T-helper 2 cell (primary cell): ENCODE data around the gene SH2D3A.

Experiments
- DNase-seq, 5 experiments: peaks; one replicate each; pipeline versions ENCODE4 v3.0.0 to v3.0.0-alpha.2; 2012 to 2022

SH2D3A gene

DNA sequence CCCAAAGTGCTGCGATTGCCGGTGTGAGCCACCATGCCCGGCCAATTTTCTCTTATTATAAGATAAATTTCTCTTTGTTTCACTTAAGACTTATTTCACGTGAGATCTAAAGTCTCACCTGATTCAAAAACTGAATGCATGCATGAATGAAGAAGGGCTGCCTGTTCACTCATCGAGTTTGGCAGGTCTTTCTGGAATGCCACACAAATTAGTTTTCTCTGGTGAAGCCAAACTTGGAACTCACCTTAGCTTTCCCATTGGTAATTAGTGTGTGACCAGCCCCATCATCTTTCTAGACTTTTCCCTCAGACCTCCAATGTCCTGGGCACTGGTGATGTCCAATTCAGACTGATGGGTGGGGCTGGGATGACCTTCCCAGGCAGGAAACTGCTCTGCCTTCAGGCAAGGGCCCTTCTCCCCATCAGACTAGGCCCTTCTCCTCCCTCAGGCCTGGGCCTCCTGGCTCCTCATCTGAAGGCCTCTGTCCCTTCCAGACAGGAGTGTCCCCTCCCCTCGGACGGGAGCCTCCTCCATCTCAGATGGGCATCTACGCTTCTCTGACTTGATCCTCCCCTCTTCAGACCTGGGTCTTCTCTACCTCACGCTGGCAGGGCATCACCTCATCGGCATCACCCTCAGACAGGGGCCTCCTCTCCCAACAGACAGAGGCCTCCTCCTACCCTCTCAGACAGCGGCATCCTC, 61.2 kb downstream of the SH2D3A start:
- DNase-seq: no peak
